GDM1 (cell line): ENCODE results near the gene MMD2.

Experiments used
- DNase-seq: peaks from one replicate; lab custom pipeline; 2025; lab: John Stamatoyannopoulos, UW

Gene MMD2

GRCh38 chr7:4868493-4868892, 90.5 kb downstream of the MMD2 start:
- no peak for DNase-seq

- no peak for DNase-seq
These were observed 92.2 kb downstream of the MMD2 start for GRCh38 chr7:4866528-4867496.

- no peak for DNase-seq
These were observed 96.8 kb downstream of the MMD2 start for GRCh38 chr7:4862156-4862555.

GRCh38 chr7:4861673-4862072, 97.3 kb downstream of the MMD2 start, which contains the start of gene PAPOLB:
Gene PAPOLB, minus strand, starts transcription at chr7:4862030. Its CDS starts 220 bp downstream, at chr7:4861810.
- no peak for DNase-seq

- DNase-seq, result no peak
These were observed 97.8 kb downstream of the MMD2 start for GRCh38 chr7:4861227-4861626.

GRCh38 chr7:4857189-4857588, 101.8 kb downstream of the MMD2 start:
- no peak for DNase-seq

GRCh38 chr7:4856336-4857057, 102.5 kb downstream of the MMD2 start:
- no peak for DNase-seq
